ENCODE results near the gene RBPMS2.

DNA sequence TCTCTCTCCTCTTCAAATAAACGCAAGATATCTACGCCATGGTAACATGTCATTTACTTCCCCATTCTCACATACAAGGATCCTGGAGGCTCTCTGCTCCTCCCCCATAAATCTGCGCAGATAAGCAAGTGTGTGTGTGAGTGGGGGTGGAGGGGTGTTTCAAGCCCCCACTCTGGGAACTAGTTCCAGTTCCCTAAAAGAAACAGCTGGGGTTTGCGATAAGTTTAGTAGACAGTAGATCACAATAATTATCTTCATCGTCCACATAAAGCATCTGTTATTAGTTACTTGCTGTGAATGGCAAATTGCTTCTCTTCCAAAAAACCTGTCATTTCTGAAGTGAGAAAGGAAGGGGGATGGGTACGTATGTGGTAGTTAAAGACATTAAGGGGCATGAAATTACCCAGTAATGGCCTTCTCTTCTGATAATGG is 79.8 kb downstream of the RBPMS2 start:
- TF ChIP-seq POLR2AphosphoS5 (IDR thresholded peaks at IDR 0.05), result no peak
- TF ChIP-seq, protein P1, sequence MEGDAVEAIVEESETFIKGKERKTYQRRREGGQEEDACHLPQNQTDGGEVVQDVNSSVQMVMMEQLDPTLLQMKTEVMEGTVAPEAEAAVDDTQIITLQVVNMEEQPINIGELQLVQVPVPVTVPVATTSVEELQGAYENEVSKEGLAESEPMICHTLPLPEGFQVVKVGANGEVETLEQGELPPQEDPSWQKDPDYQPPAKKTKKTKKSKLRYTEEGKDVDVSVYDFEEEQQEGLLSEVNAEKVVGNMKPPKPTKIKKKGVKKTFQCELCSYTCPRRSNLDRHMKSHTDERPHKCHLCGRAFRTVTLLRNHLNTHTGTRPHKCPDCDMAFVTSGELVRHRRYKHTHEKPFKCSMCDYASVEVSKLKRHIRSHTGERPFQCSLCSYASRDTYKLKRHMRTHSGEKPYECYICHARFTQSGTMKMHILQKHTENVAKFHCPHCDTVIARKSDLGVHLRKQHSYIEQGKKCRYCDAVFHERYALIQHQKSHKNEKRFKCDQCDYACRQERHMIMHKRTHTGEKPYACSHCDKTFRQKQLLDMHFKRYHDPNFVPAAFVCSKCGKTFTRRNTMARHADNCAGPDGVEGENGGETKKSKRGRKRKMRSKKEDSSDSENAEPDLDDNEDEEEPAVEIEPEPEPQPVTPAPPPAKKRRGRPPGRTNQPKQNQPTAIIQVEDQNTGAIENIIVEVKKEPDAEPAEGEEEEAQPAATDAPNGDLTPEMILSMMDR (IDR thresholded peaks at IDR 0.05; ENCODE audit: poor library complexity, severe bottlenecking), result no peak
- TF ChIP-seq EP300 (conservative IDR thresholded peaks at IDR 0.05; ENCODE audit: poor library complexity, severe bottlenecking), result no peak
- TF ChIP-seq MXI1 (conservative IDR thresholded peaks at IDR 0.05; ENCODE audit: poor library complexity, severe bottlenecking), result no peak
- TF ChIP-seq TAF1 (IDR thresholded peaks at IDR 0.05; ENCODE audit: low read depth), result no peak
- TF ChIP-seq SMC3 (conservative IDR thresholded peaks at IDR 0.05; ENCODE audit: poor library complexity), result no peak
- TF ChIP-seq EZH2 (IDR thresholded peaks at IDR 0.05; ENCODE audit: borderline replicate concordance, insufficient read depth, low read length, poor library complexity, severe bottlenecking), result no peak
